Peyer's patch (tissue), 4 donors: ENCODE data around the gene RAX2.

Experiments
- CTCF ChIP-seq, 6 experiments: fragments of 450-650 bp in 4 of 6; fragments of 200-600 bp in 2 of 6; sonication (generic) in 1 of 6; IDR thresholded peaks; one replicate each; pipeline ENCODE4 v1.5.1; 2017 to 2019; ENCODE audit warnings: antibody characterized with exemption in 6 of 6, mild to moderate bottlenecking in 3 of 6, moderate library complexity in 1 of 6
- POLR2A ChIP-seq, 2 donors: fragments of 450-650 bp; IDR thresholded peaks; one replicate each; pipeline ENCODE4 v1.5.1; 2017; ENCODE audit warnings: antibody characterized with exemption in 2 of 2, mild to moderate bottlenecking in 2 of 2, moderate library complexity in 2 of 2

- TF ChIP-seq CTCF (IDR thresholded peaks at IDR 0.05) (no peak), POLR2A (IDR thresholded peaks at IDR 0.05) (no peak)
These were observed 48.9 kb downstream of the RAX2 start for GRCh38 chr19:3723110-3723488.
